ENCODE data around the gene CACNA1C.

CACNA1C gene

DNA sequence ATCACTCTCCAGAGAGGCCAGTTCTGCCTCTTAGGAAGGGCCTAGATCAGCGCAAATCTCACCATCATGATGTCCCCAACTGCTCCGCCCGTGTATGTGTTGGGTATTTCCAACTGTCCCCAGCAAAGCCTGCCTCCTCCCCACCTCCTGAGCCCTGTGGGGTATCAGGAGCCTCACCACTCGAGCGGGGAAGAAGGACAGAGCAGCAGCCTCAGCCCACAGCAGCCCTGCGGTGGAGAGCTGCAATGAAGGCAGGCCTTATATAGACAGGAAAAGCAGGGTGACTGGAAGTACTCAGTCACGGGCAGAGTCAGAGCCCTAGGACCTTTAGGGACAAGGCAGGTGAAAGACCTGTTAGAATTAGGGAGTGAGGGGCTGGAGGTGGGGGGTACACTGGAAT, 358.2 kb downstream of the CACNA1C start:
- DNase-seq (ENCODE audit: low spot score): no peak

GRCh38 chr12:2411616-2412304, 359.0 kb downstream of the CACNA1C start:
- DNase-seq (ENCODE audit: low spot score): peak; percentile 51

DNA sequence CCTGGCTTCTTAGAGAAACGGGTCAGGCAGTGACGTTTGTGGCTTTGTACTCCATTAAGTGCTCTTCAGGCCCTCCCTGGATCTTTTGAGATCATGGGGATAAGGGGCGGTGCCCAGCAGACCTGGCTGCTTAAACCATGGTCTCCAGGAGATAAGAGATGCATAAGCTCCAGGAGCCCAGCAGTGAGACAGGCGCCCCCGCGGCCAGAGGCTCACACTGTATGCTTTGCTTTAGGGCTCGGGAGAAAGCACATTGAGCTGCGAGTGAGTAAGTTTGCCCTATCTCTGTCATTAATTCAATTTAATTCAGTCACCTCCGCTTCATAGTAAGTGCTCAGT, 359.5 kb downstream of the CACNA1C start:
- peak; percentile 88 for DNase-seq (ENCODE audit: low spot score)

- peak; percentile 75 for DNase-seq (ENCODE audit: low spot score)
These were observed 360.5 kb downstream of the CACNA1C start for GRCh38 chr12:2413301-2413700.

GRCh38 chr12:2413999-2414792, 361.4 kb downstream of the CACNA1C start:
- DNase-seq (ENCODE audit: low spot score): peak; percentile 45

DNA sequence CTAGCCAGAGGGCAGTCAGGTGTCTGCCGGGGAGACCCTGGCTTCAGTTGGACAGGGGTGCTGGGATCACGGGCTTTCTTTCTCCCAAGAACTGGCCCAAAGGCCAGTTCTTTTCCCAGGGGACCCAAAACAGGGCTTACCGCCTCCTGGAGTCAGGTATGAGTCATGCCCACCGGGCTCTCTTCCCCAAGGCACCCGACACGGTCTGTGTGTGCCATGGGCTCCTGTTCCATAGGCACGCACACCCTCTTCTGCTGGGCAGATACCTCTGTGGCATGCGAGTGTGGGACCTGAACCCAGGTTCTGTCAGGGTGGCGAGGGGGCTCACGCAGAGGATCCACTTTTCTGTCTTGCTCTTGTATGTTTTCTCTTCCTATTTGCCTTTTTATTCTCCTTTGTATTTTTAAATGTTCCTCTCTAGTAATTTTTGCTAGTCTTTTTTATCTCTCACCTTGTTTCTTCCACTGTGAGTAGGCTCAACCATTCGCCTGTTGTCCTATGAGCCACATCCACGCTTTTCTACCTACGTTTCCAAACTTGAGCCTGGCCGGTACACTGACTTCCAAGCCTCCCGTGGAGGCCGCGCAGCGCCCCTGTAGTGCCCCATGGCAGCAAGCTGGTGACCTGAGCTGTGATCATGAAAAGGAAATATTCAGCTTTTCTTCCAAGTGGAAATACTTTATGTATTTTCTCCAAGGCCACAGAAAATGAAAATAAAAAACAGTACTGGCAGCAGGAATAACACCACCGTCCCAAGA, 362.2 kb downstream of the CACNA1C start:
- DNase-seq (ENCODE audit: low spot score): no peak

DNA sequence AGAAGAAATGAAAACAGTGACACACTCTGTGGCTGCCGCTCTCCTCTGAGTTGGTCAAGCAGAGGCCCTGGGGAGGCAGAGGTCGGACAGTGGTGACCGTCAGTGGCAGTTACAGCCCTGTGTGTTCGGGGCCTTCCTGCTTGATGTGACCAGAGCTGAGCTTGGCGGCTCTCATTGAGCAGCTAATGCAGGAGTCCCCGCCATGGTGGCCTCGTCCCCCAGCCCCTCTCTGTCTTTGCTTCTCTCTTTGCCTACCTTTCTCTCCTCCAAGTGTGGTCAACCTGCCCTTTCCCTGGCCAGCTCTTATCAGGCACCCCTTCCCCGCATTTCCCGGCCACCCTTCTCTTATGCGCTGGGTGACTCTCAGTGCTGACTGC, 362.8 kb downstream of the CACNA1C start:
- DNase-seq (ENCODE audit: low spot score): no peak

DNA sequence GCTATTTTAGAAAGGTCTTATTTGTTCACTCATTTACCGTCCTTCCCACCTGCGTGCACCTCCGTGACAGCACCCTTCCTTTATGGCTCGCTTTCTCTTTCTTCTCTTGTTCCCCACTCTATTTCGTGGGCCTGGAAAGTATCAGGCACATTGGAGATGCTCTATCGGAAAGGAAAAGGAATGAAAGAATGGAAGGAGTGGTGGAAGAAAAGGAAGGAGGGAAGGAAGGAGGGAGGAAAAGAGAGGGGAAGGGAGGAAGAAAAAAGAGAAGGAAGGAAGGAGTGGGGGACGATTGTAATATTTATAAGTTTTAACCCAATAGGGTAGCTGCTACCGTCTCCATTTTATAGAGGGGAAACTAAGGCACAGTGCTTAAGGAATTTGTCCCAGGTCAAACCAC, 363.4 kb downstream of the CACNA1C start:
- DNase-seq (ENCODE audit: low spot score): no peak

GRCh38 chr12:2417481-2418160, 364.8 kb downstream of the CACNA1C start:
- DNase-seq (ENCODE audit: low spot score): no peak

DNA sequence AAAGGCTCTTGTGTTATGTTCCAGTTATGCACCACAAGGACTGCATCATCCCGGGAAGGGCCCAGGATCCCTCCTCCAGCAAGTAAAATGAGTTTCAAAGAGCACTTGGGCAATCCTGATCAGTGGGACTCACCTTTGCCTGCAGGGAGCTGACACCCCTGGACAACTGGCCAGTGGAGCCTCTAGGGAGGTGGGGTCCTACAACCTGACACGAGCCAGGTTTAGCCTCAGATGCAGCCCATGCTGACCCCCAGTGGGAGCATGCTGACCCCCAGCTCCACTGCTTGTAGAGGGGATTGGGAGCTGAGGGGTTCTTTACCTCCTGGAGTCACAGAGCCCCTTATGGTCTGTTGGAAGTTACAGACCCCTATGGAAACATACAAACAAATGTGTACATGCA, 365.8 kb downstream of the CACNA1C start:
- no peak for DNase-seq (ENCODE audit: low spot score)

DNA sequence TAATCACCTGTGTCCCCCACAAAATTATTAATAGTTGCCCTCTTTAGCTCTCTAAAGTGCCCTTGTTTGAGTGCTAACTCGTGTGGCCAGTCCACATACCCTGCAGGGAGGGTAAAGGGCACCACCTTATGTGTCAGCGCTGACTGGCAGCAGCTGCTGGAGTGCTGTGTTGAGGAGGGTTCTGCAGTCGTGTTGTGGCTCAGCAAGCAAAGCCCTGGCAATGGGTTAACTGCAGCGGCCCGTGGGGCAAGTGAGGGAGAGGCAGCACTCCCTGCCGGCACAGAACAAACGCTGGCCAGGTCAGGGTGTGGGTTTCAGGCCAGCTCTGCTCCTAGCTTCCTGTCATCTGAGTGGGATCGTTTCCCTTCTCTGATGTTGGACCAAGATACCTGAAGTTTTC, 369.8 kb downstream of the CACNA1C start:
- no peak for DNase-seq (ENCODE audit: low spot score)

DNA sequence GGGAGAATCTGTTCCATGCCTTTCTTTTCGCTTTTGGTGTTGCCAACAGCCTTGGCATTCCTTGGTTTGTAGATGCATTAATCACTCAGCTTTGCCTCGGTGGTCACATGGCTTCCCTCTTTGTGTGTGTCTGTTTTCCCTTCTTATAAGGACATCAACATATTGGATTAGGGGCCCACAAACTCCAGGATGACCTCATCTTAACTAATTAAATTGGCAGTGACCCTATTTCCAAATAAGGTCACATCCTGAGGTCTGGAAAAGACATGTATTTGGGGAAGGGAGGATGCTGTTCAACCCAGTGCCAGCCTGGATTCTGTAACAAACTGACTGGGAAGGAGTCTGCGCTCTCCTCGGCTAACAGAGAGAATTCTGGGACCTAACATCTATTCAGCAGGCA, 376.2 kb downstream of the CACNA1C start:
- peak; percentile 99 for DNase-seq (ENCODE audit: low spot score)

GRCh38 chr12:2431810-2432209, 379.0 kb downstream of the CACNA1C start:
- DNase-seq (ENCODE audit: low spot score): no peak

GRCh38 chr12:2432856-2433255, 380.1 kb downstream of the CACNA1C start:
- no peak for DNase-seq (ENCODE audit: low spot score)

DNA sequence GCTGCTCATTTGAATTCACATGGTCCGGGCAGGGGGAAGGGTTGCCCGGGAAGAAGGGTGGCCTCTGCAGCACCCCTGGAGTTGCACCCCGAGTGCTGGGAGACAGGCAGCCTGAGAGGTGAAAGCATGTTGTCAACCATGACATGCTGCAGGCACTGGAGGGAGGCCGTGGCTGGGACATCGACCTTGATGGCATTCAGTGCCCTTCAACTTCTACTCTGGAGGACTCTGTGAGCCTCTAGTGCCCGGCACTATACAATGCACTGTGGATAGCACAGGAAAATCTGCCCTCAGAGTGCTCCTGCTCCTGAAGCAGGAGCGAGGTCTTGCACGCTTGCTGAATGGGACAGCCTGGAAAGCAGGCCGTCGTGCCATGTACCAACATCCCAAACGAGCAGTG, 382.7 kb downstream of the CACNA1C start:
- no peak for DNase-seq (ENCODE audit: low spot score)

DNA sequence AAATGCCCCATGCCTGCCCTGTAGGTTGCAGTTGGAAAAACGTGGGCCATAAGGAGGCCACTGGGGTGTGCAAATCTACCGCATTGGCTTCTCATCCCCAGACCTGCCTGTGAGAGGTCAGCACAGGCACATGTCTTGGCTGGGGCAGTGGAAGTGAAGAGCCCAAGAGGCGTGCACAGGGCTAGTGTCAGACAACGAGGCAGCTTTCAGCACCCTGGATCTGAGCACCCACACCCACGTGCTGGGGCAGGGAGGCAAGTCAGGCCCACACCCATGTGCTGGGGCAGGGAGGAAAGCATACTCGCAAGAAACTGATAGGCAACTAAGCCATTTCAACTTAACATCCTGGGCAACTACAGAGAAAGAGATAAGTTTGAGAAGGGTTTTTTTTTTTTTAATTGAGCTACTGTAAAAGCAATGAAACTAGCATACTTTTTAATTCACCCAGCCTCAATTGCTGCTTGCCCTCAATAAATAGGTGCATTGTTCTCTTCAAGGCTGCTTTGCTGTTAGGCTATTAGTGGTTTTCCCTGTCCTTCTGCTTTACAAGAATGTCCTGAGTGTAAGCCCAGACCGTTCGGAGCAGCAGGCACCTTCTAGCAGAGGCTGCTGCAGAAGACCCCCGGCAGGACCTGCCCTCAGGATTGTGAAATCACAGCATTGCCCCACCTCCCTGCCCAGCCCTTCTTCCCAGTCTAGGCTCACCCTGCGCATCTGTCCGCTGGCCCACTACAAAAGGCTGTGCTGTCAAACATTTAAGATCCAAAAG, 386.7 kb downstream of the CACNA1C start:
- no peak for DNase-seq (ENCODE audit: low spot score)

DNA sequence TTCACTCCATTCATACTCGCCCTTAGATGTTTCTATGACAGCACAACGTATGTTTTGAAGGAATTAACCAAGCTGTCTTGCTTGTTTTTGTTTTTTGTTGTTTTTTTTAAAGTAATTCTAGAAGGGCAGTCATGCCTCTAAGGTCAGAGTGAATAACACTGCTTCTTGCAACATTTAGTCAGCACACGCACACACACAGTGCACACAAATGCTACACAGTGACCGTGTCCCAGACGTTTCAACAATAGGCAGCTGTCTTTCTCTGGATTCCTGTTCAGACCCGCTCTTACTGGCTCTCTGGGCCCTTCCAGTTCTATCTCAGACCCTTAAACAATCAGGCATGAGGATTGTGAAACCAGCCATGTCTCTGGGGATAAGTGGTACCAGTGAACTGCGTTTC, 391.0 kb downstream of the CACNA1C start:
- no peak for DNase-seq (ENCODE audit: low spot score)

GRCh38 chr12:2445968-2446367, 393.2 kb downstream of the CACNA1C start:
- no peak for DNase-seq (ENCODE audit: low spot score)

DNA sequence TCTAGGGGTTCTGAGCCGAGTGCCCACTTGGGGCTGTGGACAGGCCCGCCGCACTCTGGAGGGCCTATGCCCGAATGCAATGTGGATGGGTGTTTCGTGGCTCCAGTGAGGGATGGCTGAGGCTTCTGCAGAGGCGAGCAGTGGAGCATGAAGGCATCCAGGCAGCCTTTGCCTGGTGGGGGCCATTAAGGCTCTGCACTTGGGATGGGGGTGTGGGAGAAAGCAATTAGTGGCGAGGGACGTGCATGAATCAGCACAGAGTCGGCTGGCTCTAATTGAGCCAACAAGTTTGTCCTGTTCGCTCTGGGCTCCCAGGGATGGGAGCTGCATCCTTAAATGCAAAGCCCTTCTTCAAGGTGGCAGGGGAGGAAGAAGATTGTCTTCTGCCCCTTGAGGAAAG, 395.1 kb downstream of the CACNA1C start:
- DNase-seq (ENCODE audit: low spot score): no peak

DNA sequence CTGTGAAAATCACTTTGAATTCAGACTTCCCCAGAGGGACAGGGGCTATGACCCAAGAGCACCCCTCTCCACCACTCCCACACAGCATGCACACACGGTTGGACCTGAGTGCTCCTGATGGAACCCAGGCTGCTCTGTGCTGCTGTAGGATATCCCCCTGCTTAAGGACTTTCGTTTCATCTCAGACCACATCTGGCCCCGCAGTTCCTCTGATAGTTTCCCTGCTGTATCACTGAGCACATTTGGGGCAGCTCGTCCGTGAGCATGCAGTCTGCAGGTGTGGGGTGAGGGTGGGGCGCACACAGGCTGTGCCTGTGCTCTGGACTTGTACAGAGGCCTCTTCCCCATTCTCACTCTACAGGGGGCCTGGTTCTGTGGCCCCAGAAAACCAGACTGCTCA, 396.8 kb downstream of the CACNA1C start:
- no peak for DNase-seq (ENCODE audit: low spot score)

- DNase-seq (ENCODE audit: low spot score): no peak
These were observed 397.8 kb downstream of the CACNA1C start for GRCh38 chr12:2450553-2450952.

Measured in SK-N-DZ (cell line).